ENCODE results near the gene SLC5A5.

Gene SLC5A5

GRCh38 chr19:17871878-17872250 is at the start of gene SLC5A5:
Gene SLC5A5 (plus strand): TSS chr19:17871945. CDS start chr19:17872320, 375 bp downstream.
- peak in 1 of 2 donors; percentile 8 for ATAC-seq

- peak in 1 of 2 donors; percentile 18 for ATAC-seq
These were observed 47.4 kb upstream of the SLC5A5 start for GRCh38 chr19:17824339-17824738.

DNA sequence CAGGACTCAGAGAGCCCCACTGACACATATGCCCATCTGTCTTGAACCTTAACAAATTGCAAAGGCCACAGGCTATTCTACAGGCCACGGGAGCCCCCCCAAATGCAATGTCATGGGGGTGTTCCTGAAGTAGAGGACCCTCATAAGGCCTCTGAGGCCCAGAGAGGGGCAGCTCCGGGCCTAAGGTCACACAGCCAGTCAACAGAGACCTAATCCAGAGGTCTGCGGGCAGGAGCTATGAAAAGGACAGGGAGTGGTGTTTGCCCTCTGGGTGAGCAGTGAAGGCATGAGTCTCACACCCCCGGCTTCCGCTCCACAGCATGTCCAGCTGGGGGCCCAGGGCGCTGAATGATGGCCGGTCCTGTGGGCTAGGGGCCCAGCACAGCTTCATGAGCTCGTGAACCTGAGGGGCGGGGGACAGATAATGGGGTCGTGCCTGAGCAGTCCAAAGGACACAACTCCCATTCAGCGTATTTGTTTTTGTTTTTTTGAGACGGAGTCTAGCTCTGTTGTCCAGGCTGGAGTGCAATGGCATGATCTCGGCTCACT is 45.2 kb upstream of the SLC5A5 start:
- no peak for ATAC-seq

- ATAC-seq = no peak
These were observed 41.7 kb upstream of the SLC5A5 start for GRCh38 chr19:17829855-17830566.

- ATAC-seq = peak; percentile 45 to 46
These were observed 41.0 kb upstream of the SLC5A5 start for GRCh38 chr19:17830567-17831418.

GRCh38 chr19:17831419-17831888 is 40.3 kb upstream of the SLC5A5 start:
- no peak for ATAC-seq

DNA sequence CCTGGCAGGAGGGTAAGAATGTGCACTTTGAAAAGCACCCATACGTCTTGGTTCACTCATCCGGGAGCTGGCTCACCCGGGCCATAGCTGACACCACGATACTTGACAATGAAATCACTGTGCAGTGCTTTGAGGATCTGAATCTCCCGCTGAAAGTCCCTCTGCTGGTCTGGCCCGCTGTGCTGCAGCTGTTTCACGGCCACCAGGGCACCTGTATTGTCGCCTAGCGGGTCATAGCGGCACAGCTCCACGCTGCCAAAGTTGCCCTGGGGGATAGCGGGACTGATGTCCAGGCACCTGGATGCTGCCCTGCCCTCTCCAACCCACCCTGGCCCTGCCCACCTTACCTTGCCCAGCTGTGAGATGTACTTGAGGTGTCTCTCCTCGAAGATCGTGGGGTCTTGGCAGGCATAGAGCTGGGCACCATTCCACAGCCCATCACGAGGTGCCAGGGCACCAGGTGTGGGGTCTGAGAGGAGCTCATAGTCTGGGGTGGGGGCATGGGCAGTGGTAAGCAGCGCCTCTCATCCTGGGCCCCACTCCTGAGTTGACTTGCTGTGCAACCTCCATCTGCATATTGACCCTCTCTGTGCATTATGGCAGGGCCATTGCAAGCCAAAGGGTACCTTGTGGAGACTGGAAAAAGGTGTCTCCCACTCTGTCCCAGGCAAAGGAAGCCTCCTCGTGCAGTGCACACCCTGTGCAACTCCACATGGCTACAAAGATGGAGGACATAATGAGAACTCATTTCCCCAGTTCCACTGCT is 39.1 kb upstream of the SLC5A5 start:
- ATAC-seq = no peak

DNA sequence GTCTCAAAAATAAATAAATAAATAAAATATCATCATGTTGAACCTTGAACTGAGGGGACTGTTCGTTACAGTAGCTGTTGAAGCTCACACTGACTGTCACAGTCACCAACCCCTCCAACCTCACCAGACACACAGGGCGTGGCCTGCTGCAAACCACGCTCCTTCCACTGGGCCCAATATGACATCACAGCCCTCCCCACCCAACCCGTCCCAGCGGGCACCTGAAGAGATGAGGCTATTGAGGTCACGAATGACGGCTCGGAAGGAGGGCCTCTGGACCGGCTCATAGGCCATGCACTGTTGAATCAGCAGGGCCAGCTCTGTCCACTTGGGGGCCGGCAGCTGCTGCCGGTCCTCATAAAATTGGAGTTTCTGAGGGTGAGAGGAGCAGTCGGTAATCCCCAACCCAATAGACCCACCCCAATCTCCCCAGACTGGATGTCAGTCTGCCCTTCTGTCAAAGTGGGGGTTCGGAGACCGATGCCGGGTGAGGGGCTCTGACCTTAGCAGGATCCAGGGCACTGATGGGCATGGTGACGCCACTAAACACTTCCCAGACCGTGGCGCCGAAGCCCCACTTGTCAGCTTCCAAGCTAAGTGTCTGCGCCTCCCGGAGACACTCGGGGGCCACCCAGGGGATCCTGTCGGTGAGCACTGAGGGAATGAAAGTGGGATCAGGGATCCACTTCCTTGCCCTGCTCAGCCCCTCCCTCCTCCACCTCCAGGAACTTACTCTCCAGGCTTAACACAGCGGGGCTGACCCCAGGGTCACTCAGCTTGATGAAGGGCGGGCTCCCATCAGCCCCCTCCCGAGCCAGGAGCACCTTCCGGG is 37.2 kb upstream of the SLC5A5 start:
- ATAC-seq = no peak

- ATAC-seq = no peak
These were observed 36.4 kb upstream of the SLC5A5 start for GRCh38 chr19:17835182-17836006.

DNA sequence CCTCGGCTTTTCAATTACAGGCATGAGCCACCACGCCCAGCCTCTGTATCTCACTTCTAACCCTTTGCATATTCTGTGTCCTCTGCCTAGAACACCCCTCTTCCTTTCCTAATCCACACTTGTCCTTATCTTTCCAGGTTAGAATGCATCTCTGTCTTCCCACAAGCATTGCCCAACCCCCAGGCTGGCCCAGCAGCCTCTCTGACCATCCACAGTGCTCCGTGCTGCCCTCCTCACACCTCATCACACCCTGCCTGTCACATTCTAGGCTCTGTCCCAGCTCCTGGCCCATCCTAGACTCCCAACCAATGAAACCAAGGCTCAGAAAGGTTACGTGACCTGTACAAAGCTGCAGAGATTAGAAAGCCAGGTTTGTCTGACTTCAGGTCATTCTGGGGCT is 35.2 kb upstream of the SLC5A5 start:
- ATAC-seq = no peak

GRCh38 chr19:17837972-17838371 is 33.8 kb upstream of the SLC5A5 start:
- ATAC-seq = no peak

GRCh38 chr19:17840019-17840418 is 31.7 kb upstream of the SLC5A5 start:
- ATAC-seq = no peak

- no peak for ATAC-seq
These were observed 30.4 kb upstream of the SLC5A5 start for GRCh38 chr19:17841371-17841809.

DNA sequence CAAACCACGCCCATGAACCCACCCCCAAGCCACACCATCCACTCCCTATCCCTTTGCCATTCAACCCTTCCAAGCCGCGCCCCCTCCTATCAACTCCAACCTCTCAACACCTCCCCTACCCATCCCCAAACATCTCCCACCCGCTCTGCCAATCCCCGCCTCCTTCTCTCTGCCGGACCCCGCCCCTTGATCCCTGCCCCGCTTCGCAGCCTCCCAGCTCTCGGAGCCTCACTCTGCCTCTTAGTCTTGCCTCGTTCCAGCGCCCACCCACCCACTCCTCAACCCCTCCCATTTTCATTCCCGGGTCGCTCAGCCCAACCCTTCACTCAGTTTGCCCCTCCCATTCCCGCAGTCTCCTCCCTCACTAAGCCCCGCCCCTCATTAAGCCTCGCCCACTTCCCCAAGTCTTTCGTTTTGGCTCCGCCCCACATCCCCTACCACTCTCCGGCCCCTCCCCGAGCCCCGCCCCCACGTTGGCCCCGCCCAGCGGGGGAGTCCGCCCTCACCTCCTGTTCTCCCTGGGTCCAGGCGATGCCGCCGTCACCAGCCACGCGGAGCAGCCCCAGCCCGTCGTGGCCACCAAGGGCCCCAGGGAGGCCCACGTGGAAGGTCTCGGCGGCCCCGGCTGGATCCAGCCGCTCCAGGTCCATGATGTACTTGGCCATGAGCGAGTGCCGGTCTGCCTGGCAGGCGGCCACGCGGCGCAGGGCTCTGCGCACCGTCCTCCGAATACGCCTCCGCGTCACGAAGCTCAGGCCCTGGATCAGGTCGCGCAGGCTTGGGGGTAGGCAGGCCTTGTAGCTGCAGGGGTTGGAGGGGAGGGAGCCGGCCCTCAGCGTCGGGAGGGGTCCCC is 29.7 kb upstream of the SLC5A5 start:
- no peak for ATAC-seq

DNA sequence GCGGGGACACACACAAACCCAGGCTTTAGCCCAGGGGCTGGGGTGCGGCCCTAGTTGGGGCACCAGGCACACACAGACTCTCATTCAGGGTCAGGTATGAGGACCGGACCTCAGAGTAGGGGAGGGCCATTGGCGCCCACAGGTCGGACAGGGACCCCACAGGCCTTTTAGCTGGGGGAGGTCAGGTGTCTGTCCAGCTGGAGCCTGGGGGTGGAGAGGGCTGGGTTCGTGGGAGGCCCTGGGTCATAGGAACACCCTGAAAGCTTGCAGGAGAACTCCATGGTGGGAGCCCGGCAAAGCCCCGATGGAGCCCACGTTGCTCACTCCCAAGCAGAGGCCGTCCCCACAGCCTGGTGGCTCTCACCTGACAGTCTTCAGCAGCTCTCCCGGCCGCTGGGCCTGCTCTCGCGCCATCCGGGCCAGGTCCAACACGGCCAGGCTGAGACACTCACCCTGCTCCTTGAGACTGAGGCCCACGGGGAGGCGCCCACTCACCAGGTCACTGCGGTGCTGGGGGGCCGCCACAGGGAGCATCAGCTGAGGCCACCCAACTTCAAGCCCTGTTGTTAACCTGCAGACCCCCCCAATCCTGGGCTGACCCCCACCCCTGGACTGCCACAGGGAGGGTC is 29.0 kb upstream of the SLC5A5 start:
- ATAC-seq = no peak

- ATAC-seq = no peak
These were observed 28.4 kb upstream of the SLC5A5 start for GRCh38 chr19:17843292-17843827.

GRCh38 chr19:17843908-17844490 is 27.7 kb upstream of the SLC5A5 start:
- no peak for ATAC-seq

DNA sequence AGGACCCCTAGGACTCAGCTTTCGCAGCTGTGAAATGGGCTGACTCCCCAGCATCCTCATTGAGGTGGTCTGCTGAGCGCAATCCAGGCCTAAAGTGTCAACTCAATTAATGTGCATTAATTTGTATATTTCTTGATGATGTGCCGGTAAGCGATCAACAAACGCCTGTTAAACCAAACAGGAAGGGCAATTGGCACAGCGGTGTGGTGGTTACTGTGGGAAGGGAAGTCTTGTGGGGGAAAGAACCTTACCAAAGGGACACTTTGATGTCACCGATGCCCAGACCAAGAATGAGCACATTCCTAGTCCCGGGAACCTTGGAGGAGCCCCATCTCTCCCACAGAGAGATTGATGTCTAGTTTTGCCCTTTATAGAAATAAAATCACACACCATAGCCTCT is 25.6 kb upstream of the SLC5A5 start:
- no peak for ATAC-seq

Measured in activated CD4-positive, CD25-positive, alpha-beta regulatory T cell treated with anti-CD3 and anti-CD28 coated beads, Interleukin-2, amount 50 U/mL, for 24 hours (primary cell).